Stimulated activated CD4-positive, alpha-beta T cell treated with anti-CD3 and anti-CD28 coated beads, Interleukin-4, amount 100 ng/mL, for 24 hours (primary cell): ENCODE results near the gene OR2T35.
"Not testable (repeated sequence)": the region's sequence is repeated elsewhere in the genome, so short reads cannot be mapped to it uniquely, and the experiment has no call there.

ENCODE experiments used
- DNase-seq: peaks from one replicate; pipeline ENCODE4 v3.0.0-alpha.2; 2020

The OR2T35 gene

DNA sequence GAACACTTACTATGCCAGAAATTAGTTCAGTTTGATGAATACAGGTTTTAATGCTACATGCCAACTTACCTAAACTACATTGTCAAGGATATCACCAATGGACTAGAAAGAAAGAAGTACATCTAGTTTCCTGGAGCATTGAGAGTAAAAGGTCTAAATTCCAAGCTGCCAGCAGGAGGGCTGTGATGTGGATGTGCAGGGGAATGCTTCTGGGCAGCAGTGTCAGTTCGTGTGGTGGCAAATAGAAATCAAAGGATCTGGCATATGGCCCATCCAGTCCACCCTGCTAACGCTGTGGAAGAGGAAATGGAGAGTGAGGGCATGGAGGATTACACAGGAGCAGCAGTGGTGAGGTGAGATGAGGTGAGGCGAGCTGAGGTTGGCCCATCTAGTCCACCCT, at the start of gene OR2T35:
Gene OR2T35, minus strand, starts transcription at position 101 of the 400 bp plus-strand sequence. CDS start 6,020 bp downstream, outside the sequence.
- not testable (repeated sequence) for DNase-seq

DNA sequence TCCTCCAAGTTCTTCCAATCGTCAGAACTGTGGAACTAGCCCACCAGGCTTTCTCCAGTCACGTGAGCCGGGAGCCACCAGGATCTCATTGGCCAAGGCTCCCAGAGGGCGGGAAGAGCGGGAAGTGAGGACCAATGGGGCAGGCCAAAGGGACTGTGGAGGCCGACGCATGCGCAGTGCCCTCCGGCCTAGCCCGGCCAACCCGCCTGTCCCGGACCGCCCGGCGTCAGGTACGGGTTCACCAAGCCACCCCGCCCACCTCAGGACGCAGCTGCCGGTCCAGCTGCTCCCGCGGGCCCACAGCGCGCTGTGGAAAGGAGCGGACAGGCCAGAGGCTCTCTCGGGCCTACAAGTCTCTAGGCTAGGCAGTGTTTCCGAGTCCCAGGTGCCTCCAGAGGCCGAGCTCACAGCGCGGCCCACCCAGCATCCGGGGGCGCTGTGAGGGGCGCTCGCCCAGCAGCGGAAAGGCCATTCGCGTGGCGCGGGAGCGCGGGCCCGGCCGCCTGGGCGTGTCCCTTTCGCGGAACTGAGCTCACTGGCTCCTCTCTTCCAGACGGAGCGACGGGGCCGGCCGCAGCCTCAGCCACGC, 46.6 kb upstream of the OR2T35 start:
- no peak for DNase-seq

GRCh38 chr1:248688527-248689298, 43.6 kb upstream of the OR2T35 start:
- no peak for DNase-seq

DNA sequence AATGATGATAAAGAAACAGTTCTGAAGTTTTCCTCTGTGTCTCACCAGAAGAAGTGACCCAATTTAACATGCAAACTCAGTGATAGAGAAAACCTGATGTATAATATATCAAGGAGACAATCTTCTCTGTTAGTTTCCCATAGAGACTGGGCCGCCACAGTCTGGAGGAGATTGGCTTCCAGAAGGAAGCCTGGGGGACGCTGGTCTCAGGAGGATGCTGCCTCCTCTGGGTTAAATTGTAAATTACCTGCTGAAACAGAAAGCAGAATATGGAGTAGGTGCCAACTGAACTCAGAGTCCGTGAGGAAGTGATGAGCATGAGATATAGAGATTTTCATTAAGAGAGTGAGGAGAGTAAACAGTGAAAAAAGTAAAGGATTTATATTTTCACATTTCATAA, 41.7 kb upstream of the OR2T35 start:
- no peak for DNase-seq

DNA sequence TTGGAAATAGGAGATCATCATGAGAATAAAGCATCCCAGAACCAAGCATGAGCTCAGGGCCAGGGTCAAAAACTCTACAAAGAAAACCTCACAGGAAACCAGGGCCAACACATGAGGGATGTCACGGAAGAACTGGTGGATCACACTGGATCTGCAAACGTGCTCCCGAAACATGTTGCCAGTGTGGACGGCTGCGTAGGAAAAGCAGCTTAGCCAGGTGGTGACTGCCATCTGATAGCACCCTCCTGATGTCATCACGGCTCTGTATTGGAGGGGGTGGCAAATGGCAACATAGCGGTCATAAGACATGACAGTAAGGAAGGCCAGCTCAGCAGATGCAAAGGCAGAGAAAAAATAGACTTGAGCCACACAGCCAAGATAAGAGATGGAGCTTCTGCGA, 36.6 kb upstream of the OR2T35 start:
- DNase-seq, result no peak

DNA sequence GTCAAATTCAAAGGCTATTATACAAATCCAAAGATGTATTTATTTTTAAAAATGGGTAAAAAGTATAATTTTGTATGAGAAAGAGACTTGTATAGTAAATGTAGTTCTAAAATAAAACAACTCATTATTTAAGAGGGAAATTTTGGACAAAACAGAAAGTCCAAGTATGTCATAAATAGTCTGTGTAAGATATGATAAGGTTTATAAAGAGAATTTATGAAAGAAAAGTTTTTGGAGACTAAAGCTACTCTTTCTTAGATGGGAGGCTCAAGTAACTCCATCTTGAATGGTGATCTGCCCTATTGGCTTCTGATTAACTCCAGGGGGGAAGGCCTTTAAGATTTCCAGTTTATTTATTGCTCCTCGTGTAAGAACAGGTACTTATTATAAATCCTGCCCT, 24.9 kb upstream of the OR2T35 start:
- no peak for DNase-seq

DNA sequence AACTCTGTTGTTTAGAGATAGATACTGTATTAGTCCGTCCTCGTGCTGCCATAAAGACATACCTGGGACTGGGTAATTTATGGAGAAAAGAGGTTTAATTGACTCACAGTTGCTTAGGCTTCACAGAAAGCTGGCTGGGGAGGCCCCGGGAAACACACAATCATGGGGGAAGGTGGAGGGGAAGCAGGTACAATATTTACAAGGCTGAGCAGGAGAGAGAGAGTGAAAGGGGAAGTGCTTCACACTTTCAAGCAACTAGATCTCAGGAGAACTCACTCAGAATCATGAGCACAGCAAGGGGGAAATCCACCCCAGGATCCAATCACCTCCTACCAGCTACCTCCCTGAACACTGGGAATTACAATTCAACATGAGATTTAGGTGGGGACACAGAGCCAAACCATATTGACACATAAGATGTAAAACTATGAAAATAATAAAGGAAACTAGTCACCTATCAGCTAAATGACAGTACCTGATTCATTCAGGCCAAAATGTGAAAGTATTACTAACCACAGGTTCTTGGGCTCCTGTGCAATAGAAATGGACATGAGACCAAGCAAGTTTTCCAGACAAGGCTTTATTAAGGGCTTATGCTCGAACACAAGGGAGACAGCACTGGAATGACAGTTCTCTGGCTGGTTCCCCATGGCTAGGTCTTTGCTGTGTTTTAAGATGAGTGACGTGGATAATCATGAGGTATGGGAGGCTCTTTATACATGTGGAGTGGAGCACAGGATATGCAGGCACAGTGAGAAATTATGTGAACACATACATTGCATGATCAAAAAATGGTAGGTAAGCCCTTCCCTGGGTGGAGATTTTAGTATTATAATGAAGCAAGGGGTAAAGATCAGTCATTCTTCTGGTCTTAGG, 18.6 kb upstream of the OR2T35 start:
- not testable (repeated sequence) for DNase-seq

GRCh38 chr1:248656797-248657196, 11.7 kb upstream of the OR2T35 start:
- DNase-seq, result not testable (repeated sequence)

DNA sequence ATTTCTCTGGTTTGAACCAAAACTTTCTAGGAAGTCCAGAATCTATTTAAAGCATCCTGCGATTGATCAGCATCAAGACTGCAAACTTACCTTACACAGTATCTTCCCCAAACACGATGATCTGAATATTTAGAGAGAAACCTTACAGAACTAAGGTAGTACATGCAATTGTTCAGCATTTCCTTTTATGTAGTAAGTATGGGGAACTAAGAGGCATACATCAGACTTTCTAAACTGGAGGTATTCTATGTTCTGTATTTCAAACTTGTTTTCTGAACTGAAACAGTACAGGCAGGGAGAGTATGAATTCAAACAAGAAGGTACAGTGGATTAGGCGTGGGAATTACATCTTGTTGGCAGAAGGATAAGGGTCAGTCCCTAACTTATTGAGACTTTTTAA, 10.3 kb upstream of the OR2T35 start, which contains the start of gene OR2T27:
Gene OR2T27, minus strand, starts transcription at position 175 of the 400 bp plus-strand sequence. CDS start 4,644 bp downstream, outside the sequence.
- DNase-seq, result not testable (repeated sequence)

- DNase-seq, result not testable (repeated sequence)
Measured at GRCh38 chr1:248648770-248649536, 3.9 kb upstream of the OR2T35 start.

DNA sequence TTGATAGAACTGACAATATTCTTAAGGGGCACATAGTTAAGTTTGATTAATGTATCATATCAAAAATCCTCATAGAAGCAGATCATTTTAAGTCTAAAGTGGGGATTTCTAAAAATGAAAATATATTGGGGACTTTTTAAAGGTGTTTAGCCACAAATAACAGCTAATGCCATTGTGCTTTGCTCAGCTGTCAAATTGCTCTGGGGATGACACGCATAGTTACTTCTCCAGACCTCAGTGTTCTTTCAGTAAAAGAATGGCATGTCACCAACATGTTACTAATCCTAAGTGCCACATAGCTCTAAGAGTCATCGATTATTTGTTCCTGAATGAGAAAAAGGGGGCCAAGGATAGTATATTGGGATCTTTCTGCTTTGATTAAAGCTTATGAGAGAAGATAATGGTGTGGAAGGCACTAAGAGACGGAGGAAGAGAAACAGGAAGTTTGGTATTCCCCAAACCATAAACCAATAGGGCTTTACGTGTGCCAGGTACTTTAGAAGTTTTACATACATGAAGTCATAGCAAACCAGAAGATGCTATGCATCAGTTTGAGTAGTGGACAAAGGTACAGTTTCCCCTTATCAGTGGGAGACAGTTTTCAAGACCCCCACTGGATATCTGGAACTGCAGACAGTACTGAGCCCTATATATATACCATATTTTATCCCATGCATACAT, 2.0 kb downstream of the OR2T35 start:
- DNase-seq, result not testable (repeated sequence)

DNA sequence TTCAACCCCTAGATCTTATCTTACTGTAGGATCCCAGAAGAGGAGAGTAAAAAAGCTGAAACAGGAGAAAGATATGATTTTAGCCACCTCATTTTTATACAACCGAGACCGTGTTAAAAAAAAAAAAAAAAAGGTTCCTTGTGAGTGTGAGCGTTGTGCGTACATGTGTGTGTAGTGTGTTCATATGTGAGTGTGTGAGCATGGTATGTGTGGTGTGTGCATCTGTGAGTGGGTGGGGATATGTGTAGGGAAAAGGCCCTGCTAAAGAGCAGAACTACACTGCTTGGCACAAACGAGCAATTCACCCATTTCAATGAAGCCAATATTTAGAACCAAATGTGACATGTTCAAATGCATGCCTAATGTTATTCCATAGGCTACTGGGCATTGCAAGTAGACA, 3.5 kb downstream of the OR2T35 start:
- DNase-seq, result not testable (repeated sequence)

DNA sequence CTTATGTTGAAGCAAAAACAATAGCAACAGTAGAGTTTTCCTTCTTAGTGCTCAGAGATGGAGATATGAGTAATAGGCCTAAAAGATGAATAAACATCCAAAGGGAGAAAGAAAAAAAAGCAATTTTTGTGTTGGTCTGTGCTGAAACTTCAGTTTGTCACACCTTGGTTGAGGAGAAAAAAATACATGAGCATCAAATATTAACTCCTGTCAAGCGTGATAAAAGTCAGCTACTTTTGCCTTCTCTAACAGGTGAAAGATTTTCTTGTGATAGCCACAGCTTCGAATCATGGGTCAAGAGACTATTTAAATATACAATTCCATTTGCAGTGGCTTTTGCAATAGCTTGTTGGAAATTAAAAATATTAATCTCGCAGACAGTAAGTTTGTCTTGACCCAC, 4.2 kb downstream of the OR2T35 start:
- not testable (repeated sequence) for DNase-seq

GRCh38 chr1:248639652-248640051, 5.4 kb downstream of the OR2T35 start:
- DNase-seq, result not testable (repeated sequence)

DNA sequence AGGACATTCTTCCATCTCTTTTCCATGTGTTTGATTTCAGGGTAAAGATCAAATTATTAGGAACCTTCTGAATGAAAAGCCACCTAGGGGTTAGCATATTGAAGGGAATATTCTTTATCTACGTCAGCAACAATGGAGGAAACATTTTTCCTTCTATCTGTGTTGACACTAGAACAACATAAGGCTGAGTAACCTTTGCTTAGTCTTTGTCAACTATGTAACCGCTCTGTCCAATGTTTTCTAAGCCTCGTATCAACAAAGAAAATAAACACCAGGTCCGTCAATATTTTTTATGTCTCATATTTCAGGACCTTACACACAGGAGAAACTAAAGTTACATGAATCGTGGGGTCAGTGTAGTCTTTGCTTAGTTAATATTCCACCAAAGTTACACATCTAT, 8.5 kb downstream of the OR2T35 start:
- DNase-seq, result not testable (repeated sequence)

DNA sequence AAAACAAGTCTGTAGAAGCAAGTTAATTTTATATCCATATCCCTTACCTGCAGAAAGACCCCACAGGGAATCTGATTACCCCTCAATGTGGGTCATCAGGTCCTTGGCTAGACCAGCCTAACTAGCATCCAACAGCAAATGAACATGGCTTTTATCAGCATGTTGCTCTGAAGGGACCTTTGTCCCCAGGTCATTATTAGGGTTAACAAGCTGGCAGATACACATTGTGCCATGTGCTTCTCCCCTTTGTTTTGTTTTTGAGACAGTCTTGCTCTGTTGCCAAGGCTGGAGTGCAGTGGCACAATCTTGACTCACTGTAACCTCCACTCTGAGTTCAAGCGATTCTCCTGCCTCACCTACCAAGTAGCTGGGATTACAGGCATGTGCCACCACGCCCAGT, 10.1 kb downstream of the OR2T35 start, which contains the start of gene OR2T11:
Gene OR2T11, minus strand, starts transcription at position 101 of the 400 bp plus-strand sequence. CDS start 7,963 bp downstream, outside the sequence.
- not testable (repeated sequence) for DNase-seq

DNA sequence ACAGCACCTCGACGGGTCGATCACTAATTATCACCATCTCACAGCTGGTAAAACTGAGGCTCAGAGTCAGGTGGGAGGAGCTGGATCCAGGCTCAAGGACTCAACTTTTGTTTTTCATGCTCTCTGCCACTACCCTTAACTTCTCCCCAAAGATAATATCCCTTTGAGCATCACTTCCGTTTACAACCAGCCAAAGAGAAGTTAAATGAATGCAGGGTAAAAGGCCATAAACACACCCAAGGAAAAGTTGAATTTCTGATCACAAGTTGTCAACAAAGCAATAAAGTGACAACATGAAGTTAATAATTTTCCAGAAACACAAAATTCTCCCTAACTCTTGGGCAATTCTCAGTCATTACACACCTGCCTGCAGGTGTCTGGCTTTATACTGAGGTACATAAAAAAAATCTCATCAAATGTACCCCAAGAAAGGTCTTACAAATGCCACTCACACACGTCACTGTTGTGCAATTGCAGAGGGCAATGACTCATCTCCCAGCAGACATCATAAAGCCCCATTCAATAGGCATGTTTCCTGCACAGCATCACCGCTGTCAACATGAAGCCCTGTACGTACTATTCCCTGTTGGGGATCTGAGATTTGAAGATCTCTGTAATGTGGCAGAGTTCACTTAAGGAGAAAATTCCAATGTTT, 13.6 kb downstream of the OR2T35 start:
- DNase-seq, result no peak

GRCh38 chr1:248630551-248630950, 14.5 kb downstream of the OR2T35 start:
- no peak for DNase-seq

DNA sequence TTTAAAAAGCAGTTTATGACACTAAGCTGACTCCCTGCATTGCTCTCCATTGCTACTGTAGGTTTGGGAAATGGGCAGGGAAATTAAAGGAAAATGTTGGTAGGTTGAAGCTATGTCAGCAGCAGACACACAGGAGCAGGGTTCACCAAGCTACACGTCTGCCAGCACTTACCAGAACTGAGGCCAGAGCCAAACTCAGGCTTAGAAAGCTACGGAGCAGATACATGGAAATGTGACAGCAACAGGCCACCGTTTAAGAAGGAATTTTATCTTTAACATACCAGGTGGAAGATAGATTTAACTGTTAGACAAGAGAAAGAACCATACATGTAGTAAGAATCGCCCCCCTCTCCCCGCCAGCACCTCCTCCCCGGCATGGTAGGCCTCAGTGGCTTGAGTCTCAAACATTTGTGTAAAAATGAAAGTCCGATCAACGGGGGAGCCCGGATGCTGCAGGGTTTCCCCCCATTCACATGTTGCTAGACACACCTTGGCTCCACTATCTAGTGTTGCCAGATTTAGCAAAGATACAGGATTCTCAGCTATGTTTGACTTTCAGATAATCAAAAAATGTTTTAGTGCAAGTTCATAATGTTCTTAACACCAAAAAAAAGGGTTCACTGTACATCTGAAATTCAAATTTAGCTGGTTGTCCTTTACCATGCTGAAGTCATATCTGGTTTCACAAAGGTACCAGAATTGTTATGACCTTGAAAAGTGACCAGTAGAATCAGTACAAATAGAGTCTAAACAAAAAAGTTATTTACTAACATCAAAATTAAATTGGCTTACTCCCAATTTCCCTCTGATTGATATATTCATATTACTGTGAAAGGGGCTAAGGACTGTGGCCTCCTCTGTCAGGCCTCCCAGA, 16.9 kb downstream of the OR2T35 start:
- no peak for DNase-seq

DNA sequence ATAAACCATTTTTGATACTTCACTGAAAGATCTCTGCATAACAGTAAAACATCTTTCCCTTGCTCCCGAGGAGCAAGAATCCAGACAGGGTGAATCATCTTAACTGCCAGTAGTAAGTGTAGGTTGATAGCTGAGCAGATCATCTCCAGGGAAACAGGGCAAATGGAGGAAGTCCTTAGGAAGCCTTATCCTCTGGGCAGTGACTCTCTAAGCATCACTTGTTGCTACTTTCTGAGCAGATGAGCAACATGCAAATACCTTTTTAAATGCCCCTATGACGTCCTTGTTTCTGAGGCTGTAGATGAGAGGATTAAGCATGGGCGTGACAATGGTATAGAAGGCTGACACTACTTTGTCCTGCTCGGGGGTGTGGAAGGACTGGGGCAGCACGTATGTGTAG, 19.1 kb downstream of the OR2T35 start:
- DNase-seq, result no peak
